CD4-positive, alpha-beta T cell treated with Interleukin-6 at 100 ng/mL for 8 hours (primary cell): ENCODE data around the gene SLC36A1.
"Not testable (repeated sequence)": the region's sequence is repeated elsewhere in the genome, so short reads cannot be mapped to it uniquely, and the experiment has no call there.

ENCODE experiments used
- DNase-seq: peaks from one replicate; pipeline ENCODE4 v3.0.0-alpha.2; 2020; ENCODE audit warnings: mixed read lengths, low spot score

Gene SLC36A1

DNA sequence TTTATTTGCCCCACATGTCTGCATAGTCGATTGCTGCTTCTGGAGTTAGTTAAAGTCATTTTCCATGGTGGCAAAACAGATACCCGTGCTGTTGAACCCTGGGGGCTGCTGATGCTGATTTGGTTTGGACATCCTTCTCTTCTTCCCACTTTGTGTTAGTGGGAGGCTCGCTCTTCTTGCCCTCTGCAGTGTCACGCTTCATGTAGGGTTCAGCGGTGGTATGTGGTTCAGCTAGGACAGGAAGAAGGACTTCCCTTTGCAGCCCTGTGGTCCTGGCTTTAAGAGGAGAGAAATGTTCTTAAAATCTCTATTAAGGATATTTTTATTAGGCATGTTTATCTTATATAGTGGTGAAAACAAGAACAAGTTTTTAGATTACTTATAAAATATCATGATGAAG, 36.2 kb downstream of the SLC36A1 start:
- no peak for DNase-seq

DNA sequence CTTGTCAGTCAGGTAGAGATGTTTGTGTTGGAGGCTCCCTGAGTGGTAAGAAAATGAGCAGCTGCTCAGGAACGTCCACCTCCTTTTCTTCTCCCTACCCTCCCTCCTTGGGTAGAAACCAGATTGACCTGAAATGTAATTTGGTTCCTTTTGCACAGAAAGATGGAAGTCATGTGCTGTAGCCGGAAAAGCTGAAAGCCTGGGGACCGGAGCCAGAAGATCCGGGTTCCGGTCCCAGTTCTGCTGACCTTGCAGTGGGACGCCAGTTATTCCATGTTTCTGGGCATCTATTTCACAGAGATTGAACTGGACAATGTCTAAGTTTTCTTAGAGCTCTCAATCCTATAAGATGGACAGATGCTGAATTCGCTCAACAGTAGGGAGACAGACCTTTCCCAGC, 40.1 kb downstream of the SLC36A1 start:
- DNase-seq: no peak

DNA sequence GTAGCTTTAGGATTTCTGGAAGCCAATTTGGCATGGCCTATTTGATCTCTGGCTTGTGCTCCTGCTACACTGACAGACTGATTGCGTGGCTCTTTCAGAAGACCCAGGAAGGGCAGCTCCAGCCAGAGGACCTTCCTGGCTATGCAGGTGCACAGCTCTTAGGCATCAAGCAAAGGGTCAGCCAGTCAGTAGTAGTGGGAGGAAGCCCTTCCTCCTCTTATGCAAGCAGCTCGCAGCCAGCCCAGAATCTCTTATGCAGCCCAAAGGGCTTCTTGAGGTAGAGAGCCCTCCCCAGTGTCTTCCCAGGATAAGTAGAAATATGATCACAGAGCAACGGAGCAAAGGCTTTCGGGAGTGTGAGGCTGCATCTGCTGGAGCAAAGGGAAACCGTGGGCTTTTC, 43.2 kb downstream of the SLC36A1 start:
- DNase-seq: no peak

DNA sequence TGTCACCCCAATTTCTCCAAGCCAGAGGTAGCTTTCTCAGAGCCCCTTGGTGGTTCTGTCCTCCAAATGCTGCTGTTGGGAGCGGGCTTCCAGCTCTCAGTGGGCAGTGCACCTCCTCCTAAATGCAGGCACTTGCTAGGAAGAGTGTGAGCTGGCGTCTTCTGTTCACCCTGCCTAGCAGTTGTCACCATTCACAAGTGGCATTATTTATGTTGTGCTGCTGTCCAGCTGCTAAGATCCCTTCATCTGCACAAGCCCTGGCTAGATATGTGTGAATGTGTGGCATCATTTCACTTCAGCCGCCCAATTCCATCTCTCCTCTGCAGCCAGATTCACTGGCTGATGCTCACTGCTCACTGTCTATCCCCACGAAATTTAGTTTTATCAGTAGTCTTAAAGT, 43.7 kb downstream of the SLC36A1 start:
- DNase-seq: no peak

DNA sequence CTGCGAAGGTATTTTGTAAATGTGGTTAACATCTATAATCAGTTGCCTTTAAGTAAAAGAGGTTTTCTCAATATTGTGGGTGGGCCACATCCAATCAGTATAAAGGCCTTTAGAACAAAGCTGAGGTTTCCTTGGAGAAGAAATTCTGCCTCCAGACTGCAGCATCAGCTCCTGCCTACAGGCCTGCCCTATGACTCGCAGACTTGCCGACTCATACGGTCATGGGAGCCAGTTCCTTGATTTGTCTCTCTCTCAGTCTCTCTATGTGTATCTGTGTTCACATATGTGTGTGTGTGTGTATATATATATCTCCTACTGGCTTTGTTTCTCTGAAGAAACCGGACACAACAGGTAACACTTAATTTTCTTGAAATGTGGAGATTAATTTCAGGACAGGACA, 45.3 kb downstream of the SLC36A1 start:
- no peak for DNase-seq

DNA sequence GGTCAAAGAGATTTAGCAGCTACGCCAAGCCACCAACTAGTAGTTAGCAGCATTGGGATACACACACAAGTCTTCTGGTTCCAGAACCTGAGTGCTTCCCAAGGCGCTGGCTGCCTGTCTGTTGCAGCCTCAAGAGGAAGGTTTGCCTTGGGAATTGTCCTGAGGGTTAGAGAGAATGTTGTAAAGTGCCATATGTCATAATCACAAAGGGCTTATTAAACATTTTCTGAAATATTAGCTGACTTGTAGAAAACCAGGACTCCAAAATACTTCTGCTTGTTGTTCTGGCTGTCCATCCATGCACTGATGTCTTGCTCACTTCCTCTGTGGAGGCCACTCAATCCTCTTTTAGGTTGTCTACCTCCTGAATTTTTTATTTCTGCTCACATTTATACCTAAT, 46.3 kb downstream of the SLC36A1 start:
- DNase-seq: no peak

DNA sequence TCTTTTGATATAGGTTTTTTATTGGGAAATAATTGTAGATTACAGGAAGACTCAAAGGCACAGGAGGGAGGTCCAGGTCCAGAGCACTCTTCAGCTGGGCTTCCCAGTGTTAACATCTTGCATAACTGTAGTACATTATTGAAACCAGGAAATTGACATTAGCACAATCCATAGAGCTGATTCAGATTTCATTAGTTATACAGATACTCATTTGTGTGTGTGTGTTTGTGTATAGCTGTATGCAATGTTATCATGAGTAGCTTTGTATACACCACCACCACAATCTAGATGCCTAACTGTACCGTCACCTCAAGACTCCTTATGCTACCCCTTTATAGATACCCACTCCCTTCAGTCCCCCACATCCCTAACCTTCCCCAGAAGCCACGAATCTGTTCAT, 47.9 kb downstream of the SLC36A1 start:
- no peak for DNase-seq

DNA sequence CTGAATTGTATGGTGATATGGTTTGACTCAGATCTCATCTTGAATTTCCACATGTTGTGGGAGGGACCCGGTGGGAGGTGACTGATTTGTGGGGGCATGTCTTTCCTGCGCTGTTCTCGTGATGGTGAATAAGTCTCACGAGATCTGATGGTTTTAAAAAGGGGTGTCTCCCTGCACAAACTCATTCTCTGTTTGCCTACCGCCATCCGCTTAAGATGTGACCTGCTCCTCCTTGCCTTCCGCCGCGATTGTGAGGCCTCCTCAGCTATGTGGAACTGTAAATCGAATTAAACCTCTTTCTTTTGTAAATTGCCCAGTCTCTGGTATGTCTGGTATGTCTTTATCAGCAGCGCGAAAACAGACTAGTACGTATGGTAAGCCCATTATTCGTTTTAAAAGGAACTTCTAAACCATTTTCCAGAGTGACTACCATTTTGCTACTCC, 48.7 kb downstream of the SLC36A1 start:
- DNase-seq: no peak

DNA sequence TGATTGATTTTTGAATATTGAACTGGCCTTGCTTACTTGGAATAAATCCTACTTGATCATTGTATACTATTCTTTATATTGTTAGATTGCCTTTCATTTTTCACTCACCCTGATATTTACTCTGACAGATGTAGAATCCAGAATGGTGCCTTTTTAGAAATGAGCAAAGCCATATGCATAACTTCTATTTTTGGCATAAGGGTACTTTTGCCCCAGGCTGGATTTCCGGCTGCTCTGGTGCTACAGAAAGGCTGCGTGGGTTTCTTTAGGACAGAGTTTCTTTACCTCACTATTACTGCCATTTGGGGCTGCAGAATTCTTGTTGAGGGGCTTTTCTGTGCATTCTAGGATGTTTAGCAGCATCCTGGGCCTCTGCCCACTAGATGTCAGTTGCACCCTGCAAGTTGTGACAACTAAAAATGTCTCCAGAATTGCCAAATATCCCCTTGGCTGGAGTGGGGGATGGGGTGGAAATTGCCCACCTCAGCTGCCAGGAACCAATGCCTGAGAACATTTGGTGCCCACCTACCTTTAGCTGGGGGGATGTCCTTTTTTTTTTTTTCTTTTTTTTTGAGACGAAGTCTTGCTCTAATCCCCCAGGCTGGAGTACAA, 50.1 kb downstream of the SLC36A1 start:
- no peak for DNase-seq

DNA sequence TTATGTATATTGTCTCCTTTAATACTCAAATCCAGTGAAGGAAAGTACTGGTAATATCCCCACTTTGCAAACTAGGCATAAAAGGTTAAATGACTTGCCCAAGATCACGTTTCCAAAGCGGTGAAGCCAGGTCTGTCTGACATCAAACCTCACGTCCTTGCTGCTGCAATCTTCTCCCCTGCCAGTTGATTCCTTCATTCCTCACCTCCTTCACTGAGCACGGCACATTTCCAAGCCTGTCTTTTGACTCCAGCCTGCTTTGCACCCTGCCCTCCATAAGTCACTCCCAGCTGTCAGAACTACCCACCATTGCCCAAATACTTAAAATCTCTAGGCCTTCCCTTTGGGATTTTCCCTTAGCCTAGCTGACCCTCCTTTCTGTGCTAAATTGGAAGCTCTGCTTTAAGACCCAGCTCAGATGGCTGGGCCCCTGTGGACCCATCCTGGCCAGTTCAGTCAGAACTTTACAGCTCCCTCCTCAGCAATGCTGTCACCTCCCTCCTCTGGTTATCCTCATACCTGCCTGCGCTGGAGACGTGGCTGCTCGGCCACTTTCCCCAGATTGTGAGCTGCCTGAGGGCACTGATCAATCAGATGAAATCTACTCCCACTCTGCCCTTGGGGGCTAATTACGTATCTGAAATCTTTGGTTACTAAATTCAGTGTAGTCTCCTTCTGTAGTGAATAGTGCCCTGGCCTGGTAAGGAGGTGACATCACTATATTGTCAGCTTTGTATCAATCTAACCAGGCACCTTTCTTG, 51.2 kb downstream of the SLC36A1 start:
- DNase-seq: no peak

DNA sequence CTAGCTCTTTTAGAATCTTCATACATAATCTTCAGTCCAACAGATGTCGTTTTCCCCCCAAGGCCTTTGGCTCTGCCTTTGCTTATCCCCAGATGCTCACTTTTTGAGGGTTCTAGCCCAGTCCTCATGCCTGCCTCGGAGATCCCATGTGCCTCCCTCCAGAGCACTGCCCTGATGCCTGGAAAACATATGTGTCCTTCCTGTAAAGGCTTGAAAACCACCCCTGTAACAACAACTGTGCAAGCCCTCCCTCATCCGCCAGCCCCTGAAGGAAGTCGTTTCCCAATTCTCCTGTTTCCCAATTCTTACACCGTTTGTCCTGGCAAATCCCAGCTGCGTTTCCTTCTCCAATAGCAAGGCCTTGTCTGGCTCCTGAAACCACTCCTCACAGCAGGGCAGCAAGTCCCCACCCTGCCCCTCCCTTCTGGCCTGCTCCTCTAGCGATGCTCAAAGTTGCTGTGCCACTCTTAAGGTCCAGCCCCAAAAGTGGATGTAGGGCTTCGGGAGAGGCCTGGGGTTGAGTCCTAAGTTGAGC, 52.2 kb downstream of the SLC36A1 start:
- DNase-seq: no peak

DNA sequence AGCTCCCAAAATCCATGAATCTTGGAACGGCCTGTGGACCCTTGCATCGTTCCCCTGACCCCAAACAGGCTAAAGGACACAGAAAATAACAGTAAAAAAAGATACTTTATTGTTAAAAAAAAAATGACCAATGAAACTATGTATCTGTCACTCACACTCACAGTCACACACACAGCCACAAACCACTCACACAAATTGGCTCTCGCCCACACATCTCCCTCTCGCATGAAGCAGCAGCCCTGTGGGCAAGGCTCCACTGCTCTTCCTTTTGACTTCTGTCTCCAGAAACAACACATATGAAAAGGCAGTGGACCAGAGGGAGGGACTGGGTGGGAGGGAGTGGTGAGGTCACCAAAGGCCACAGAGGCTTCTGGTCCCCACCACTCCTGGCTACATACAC, 56.6 kb downstream of the SLC36A1 start:
- no peak for DNase-seq

DNA sequence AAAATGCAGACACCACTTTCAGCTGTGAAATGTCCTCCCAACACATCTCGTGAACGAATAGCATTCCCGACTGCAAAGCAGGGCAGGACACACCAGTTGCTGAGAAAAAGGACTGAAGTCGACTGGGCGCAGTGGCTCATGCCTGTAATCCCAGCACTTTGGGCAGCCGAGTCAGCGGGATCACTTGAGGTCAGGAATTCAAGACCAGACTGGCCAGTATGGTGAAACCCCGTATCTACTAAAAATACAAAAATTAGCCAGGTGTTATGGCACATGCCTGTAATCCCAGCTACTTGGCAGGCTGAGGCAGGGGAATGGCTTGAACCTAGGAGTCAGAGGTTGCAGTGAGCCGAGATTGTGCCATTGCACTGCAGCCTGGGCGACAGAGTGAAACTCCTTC, 60.9 kb downstream of the SLC36A1 start:
- not testable (repeated sequence) for DNase-seq

DNA sequence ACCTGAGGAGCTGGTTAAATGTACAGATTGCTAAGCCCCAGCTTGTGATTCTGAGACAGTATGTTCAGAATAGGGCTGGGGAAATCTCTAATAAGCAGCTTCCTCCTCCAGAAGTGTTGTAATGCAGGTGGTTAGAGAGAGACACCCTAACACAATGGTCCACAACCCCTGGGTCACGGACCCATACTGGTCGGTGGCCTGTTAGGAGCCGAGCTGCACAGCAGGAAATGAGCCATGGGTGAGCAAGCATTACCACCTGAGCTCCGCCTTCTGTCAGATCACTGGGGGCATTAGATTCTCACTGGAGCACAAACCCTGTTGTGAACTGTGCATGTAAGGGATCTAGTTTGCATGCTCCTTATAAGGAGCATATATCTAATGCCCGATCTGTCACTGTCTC, 61.8 kb downstream of the SLC36A1 start:
- DNase-seq: no peak

DNA sequence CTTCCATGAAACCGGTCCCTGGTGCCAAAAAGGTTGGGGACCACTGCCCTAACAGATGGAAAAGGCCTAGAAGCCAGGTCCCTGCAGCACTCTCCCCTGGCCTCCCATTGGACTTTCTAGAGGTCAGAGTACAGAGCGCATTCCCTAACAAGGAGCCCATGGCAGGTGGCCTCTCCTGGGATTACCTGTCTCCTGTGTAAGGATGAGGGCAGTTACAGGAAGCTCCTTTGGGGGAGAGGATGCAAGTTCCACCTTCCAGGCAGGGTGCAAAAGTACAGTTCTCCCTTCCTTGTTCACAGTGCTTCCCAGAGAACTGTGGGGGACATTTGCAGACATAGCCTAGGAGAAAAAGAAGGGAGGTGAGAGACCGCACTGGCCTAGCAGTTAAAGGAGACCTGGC, 62.4 kb downstream of the SLC36A1 start:
- no peak for DNase-seq

DNA sequence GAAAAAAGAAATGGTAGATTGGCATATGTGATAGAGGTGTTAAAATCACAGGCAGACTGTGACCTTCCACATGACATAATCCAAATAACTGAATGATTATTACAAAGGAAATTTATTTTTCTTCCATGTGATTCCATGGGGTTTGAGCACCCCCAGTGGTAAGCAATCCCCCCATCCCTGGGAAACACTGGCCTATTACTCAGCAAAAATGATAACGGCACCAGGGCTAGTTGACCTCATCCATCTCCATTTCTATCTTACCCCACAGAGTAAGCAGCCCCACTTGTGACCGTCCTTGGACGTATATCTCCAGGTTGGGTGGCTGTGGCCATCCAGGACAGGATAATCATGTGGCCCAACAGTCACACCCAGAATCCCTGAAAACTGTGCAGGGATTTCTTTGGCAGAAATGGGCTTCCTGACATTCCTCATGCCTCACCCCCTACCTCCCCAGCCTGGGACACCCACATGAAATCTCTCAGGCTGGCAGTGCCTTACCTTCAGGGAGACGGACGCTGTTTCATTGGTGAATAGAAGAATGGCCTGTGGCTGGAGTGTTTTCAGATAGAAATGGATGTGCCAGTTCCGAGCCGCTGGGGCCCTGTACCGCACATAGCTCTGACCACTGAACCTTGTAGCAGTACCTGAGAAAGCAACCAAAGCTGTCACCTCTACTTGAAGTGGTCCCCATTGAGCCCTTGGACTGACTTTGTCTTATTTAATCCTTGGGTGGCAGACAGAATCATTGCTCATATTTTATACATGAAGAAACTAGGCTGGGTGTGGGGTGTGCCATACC, 69.9 kb downstream of the SLC36A1 start:
- DNase-seq: no peak

DNA sequence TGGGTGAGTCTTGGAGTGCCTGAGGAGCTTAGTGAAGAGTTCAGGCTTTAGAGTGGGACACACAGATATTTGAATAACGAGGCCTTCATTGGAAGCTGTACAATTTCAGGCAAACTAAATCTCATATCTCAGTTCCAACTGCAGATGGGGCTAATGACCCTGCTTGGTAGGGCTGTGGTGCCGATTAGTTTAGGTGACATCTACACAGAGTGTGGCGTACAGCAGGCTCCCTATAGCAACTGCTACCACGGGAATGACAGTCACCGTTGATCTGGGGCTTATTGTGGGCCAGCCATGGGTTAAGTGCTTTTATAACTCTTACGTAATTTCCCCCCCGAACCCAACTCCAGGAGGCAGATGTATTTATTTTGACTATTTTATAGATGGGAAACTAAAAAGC, 72.9 kb downstream of the SLC36A1 start:
- no peak for DNase-seq

DNA sequence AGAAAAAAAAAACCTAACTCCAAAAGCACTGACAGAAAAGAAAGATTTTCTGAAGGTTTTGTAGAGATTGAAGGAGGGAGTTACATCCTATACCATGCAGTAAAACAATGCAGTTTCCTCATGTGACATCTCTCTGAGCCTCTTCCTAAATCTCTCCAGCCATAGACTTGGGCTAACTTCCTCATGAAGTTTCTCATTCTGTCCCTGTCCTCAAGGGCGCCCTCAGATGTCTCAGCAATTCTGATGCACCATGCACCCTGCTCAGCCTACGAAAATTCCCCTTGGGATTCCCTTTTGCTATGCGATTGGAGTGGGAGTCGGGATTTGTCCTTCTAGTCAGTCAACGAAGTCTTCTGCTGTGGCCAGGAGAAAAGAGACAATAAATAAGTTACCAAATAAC, 74.8 kb downstream of the SLC36A1 start:
- DNase-seq: no peak

DNA sequence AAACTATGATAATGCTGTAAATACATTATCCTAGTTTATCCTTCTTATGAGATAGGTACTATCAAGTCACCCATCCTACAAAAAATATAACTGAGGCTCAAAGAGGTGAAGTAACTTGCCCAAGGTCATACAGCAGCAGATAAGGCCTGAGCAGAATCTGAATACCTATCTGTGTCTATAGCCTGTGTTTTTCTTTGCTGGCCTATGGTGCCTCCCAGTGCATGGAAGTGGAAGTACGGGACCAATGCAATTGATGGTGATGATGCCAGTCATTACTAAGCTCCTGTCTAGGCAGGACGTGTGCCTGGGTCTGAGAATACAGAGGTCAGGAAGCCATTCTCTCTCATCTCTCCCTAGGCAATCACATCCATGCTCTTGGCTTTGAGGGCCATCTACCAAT, 75.9 kb downstream of the SLC36A1 start:
- peak; percentile 10 for DNase-seq

DNA sequence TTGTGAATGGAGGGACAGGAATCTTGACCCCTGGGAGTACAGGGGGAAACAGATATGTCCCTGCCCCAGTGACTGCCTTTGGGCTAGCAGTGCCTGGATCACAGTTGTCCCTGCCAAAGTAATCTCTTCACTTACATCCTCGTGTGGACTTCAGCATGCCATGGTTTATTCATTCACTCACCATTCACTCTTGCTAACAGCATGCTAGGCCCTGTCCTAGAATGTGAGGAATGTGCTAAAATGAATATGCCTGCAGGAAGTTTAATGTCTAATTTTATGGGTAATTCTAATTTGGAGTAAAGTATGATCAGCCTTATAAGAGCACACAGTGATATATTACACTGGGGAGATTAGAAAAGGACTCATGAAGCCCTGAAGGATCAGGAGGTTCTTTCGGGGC, 80.8 kb downstream of the SLC36A1 start:
- no peak for DNase-seq

DNA sequence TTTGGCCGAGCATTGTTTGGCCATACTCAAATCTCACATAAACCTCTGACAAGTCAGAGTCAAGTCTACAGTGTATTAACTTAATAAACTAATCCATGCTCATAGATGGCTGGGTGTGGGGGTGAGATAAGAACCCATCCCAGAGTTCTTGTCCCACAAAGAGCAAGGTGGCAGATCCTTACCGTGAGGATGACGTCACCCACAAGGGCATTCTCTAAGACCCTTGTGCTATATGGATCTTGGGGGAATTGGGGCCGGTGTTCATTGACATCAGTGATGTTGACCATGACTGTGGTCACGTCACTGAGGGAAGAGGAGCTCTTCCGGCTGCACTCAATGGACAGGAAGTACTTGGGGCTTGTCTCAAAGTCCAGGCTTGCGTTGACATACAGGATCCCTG, 81.6 kb downstream of the SLC36A1 start:
- DNase-seq: no peak

DNA sequence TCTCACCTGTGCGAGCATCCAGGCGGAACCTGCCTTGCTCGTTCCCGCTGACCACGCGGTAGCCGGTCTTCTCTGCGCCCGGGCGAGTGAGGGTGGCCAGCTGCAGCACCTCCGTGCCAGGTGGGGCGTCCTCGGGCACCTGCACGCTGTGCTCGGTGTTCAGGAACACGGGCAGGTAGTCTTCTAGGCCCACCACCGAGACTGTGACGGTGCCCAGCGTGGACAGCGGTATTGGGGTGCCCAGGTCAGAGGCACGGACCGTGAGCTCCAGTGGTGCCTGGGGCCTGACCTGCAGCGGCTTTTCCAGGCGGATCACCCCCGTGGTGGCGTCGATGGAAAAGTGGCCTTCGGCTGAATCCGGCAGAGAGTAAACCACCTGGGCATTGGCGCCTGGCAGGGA, 84.2 kb downstream of the SLC36A1 start:
- no peak for DNase-seq

DNA sequence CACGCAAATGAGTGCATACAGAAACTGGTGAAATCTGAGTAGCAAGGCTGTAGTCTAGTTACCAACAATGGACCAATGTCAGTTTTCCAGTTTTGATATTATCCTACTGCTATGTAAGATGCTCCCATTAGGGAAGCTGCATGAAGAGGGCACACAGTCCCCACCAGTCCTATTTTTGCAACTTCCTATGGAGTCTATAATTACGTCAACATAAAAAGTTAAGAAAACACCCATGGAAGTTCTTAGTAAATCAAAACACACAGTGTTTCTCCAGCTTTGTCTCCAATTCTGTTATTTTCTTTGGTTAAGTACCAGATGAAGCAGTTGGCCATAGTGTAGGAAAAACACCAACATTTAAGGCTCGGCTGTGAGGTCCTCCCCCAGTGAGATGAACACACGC, 85.0 kb downstream of the SLC36A1 start:
- DNase-seq: no peak
